HG03442 (cell line): ENCODE measurements around the gene UGGT2.
"Not testable (repeated sequence)": the region's sequence is repeated elsewhere in the genome, so short reads cannot be mapped to it uniquely, and the experiment has no call there.

Experiments
- ATAC-seq: cut with Tn5 transposase; IDR thresholded peaks from one replicate; pipeline ENCODE4 v1.9.1; 2021; ENCODE audit warnings: mild to moderate bottlenecking, moderate library complexity; ENCODE audit not compliant: unreplicated experiment

Gene UGGT2

DNA sequence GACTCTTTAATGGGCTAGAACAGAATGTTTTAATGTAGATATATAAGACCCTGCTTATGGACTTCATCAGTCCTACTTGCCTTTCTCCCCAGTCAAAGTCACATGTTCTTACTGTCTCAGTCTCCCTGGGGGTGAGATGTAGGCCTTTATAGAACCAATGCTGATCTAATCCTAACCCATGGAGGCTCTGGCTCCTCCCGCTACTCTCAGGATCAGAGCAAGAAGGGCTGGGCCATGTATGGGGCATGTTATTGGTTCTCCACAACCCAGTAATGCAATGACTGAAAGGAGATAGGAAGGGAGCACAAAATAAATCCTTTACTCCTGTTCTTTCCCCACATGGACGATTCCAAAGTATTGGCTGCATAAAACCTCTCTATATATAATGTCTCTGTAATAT is 82.3 kb downstream of the UGGT2 start:
- no peak for ATAC-seq

DNA sequence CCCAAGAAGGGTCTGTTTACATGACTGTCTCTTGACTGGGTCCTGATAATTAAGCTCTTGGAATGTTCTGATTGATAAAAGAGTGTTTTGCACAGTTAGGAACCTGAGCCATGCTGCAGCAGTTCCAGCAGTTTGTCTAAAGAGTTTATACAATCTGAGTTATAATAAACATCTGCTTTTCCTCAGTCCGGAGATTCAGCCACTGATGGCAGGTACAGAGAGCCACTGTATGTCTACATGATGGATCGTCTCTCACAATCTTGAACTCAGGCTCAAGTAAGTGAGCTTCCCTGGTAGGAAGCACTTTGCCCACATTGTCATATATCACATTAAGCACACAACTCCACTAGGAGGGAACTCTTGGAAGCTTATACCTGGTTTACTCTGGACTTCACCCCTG is 84.3 kb downstream of the UGGT2 start:
- ATAC-seq: no peak

GRCh38 chr13:95957331-95957730 is 95.9 kb downstream of the UGGT2 start:
- ATAC-seq: no peak

DNA sequence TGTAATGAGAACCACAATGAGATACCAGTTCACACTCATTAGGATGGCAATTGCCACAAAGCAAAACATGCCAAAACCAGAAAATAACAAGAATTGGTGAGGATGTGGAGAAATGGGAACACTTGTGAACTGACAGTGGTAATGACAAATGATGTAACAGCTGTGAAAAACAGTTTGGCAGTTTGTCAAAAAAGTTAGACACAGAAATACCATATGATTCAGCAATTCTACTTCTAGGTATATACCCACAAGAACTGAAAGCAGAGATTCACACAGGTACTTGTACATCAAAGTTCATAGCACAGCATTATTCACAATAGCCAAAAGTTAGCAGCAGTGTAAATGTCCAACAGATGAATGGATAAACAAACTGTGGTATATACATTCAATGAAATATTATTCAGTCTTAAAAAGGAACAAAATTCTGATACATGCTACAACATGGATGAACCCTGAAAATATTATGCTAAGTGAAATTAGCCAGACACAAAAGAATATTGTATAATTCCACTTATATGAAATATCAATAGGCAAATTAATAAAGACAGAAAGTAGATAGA is 96.5 kb downstream of the UGGT2 start:
- no peak for ATAC-seq

DNA sequence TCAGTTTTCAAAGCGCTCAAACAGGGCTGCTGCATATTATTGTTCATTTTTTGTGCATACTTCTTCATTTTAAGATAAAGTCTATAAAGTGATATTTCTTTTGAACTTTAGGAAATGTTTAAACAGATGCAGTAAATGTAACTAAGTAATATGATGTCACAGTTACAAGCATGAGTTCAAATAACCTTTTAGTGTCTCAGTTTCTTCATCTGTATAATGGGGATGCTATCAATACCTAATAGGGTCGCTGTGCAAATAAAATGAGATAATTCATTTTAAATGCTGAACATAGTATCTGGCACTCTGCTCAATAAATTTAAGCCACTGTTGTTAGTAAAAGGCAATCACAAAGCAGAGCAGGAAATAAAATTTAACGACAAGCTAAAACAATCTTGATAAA is 97.5 kb downstream of the UGGT2 start:
- no peak for ATAC-seq

GRCh38 chr13:95955255-95955654 is 97.9 kb downstream of the UGGT2 start:
- peak; percentile 85 for ATAC-seq

DNA sequence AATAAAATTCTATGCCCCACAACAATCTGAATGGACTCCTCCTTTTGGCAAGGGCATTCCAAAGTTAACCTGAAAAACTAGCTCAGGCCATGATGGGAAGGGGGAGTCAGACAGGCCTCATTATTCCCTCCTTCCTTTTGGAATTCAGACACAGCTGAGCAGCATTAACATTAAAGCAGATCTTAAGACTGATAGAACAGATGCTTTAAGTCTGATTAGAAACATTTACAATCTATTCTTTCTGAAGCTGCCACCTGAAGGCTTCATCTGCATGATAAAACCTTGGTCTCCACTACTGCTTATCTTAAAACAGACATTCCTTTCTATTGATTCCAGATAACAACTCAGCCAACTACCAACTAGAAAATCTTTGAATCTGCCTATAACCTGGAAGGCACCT is 98.9 kb downstream of the UGGT2 start:
- ATAC-seq: no peak

DNA sequence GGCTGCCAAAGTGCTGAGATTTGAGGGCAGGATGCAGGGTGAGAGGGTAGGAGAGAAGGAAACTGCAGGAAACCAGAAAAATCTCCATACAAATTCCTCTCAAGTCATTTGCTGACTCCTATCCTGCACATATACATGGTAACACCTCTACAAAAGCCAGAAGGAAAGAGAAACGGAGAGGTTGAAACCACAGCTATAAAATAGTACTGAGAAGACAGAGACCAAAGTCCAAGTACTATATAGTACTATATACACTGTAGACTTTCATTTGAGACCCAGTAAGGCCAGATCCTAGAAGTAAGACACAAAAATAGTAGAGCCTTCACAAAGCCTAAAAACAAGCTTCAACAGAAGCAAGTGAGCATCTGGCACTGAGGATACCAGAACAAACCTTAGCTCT is 103.1 kb downstream of the UGGT2 start:
- ATAC-seq: no peak

- ATAC-seq: no peak
These were observed 104.5 kb downstream of the UGGT2 start for GRCh38 chr13:95948656-95949055.

GRCh38 chr13:95937714-95938320 is 115.4 kb downstream of the UGGT2 start:
- no peak for ATAC-seq

DNA sequence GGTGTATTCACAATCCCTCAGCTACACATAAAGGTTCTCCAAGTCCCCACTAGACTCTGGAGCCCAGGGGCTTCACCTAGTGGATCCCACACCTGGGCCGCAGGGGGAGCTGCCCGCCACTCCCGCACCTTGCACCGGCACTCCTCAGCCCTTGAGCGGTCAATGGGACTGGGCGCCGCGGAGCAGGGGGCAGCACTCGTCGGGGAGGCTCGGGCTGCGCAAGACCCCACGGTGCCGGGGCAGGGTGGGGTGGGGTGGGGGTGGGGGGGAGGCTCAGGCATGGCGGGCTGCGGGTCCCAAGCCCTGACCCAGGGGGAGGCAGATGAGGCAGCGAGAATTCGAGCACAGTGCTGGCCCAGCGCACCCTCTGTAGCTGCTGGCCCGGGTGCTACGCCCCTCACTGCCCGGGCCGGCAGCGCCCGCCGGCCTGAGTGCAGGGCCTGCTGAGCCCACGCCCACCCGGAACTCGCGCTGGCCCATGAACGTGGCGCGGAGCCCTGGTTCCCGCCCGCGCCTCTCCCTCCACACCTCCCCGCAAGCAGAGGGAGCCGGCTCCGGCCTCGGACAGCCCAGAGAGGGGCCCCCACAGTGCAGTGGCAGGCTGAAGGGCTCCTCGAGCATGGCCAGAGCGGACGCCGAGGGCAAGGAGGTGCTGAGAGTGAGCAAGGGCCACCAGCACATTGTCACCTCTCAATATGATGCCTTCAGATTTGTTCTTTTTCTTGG is 121.7 kb downstream of the UGGT2 start:
- ATAC-seq: no peak

- no peak for ATAC-seq
These were observed 123.8 kb downstream of the UGGT2 start for GRCh38 chr13:95929430-95929829.

- not testable (repeated sequence) for ATAC-seq
These were observed 124.8 kb downstream of the UGGT2 start for GRCh38 chr13:95928367-95928906.

DNA sequence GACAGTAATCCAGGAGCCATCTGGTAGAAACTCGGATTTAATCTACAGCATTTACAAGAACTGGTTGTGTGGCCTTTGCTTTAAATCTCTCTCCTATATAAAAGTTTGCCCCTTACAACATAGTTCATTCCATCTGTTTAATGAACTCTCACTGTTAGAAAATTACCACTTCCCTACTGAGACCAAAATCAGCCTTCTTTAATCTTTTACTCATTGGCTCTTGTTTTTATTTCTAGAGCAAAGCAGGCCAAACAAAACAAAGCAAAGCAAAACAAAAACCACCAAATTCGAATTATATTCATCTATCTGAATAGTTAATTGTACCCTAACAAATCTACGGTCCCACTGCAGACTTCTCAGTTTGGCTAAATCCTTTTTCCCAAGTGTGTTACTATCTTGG is 127.0 kb downstream of the UGGT2 start:
- ATAC-seq: no peak

DNA sequence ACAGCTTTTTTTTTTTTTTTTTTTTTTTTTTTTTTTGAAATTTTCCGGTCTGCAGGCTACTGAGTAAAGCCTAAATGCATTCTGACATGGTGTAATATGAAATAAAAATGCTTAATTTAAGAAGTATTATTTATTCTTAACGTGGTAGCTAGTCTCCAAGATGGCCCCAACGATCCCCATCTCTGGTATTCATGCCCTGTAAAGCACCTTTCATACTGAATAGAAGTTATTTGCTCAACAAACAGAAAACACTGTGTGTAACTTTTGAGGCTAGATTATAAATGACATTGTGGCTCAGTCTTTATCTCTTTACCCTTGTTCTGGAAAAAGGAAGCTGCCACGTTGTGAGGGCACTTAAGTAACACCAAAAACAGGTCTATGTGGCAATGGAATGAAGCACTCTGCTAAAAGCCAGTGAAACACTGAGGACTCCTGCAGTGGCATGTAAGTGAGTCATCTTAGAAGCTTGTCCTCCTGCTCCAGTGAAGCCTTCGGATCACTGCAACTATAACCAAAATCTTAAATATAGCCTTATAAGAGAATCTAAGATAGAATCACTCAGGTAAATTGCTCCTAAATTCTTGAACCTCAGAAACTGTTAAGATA is 128.7 kb downstream of the UGGT2 start:
- no peak for ATAC-seq

- peak; percentile 50 for ATAC-seq
These were observed 131.7 kb downstream of the UGGT2 start for GRCh38 chr13:95921485-95921884.

DNA sequence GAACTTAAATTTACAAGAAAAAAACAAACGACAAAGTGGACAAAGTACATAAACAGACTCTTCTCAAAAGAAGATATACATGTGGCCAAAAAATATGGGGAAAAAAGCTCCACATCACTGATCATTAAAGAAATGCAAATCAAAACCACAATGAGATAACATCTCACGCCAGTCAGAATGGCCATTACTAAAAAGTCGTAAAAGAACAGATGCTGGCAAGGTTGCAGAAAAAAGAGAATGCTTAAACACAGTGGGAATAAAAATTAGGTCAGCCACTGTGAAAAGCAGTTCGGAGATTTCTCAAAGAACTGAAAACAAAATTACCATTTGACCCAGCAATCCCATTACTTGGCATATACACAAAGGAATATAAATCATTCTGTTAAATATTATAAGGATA is 132.7 kb downstream of the UGGT2 start:
- no peak for ATAC-seq

DNA sequence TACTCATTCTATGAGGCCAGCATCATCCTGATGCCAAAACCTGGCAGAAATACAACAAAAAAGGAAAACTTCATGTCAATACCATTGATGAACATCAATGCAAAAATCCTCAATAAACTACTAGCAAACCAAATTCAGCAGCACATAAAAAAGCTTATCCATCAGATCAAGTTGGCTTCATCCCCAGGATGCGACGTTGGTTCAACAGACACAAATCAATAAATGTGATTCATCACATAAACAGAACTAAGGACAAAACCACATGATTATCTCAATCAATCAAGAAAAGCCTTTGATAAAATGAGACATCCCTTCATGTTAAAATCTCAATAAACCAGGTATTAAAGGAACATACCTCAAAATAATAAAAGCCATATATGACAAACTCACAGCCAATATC is 134.3 kb downstream of the UGGT2 start:
- no peak for ATAC-seq

DNA sequence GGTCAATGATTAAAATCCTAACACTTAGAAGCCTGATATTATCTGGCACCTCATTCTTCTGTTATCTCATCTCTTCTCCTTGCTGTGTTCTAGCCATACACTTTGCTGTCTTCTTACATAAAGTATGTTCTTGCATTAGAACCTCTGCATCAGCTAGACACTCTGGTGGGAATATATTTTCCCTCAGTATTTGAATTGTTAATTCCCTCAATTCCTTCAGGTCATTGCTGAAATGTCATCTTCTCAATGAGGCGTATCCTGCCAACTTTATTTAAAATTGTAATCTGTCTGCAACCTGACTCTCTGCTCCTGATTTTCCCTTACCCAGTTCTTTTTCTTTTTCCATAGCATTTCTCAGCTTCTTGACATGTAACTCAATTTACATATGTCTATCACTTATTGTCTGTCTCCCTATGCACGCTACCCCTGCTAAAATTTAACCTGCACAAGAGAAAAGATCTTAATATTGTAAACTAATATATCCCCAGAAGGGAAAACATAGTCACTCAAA is 138.2 kb downstream of the UGGT2 start:
- ATAC-seq: no peak

- ATAC-seq: no peak
These were observed 146.2 kb downstream of the UGGT2 start for GRCh38 chr13:95906999-95907398.

- ATAC-seq: no peak
These were observed 149.6 kb downstream of the UGGT2 start for GRCh38 chr13:95903569-95903968.

GRCh38 chr13:95902741-95903140 is 150.5 kb downstream of the UGGT2 start:
- no peak for ATAC-seq
